ENCODE results near the gene GDPD3. TPM values are rescaled to one million over a fixed set of nuclear protein-coding genes. Genes with fewer than 3 reads are reported as not detected.

GDPD3 gene
- total RNA-seq, 6 experiments from 2014 or later = 0.19 to 2.3 (median 2.3) TPM; not detected in 1

GRCh38 chr16:30151091-30151490, 37.8 kb upstream of the GDPD3 start:
- ATAC-seq = no peak

DNA sequence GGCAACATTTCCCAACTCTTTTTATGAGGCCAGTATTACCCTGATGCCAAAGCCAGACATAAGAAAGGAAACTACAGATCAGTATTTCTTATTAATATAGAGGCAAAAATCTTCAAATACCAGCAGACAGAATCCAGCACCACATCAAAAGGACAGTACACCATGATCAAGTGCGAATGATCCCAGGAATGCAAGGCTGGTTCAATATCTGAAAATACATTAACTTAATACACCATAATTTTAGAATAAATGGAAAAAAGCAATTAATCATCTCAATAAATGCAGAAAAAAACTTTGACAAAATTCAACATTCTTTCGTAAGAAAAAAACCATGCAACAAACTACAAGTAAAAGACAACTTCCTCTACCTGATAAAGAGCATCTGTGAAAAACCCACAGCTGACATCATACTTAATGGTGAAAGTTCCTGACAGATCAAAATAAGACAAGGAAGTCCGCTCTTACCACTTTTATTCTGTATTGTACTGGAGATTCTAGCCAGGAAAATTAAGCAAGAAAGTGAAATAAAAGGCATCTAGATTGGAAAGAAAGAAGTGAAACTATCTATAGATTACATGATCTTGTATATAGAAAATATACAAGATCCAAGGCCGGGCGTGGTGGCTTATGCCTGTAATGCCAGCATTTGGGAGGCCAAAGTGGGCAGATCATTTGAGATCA, 36.1 kb upstream of the GDPD3 start:
- no peak overlapping the region for H3K4me3 ChIP-seq
- no peak for ATAC-seq
- DNase-seq = no peak
- H3K9me3 ChIP-seq = no peaks in the 10 kb centered on the region
- no peak overlapping the region for H3K27ac ChIP-seq
- H3K27me3 ChIP-seq = no peaks in the 10 kb centered on the region
- no peaks in the 10 kb centered on the region for H3K4me1 ChIP-seq
- intact Hi-C loops (cut with DNase I) = no loop called here
- H3K36me3 ChIP-seq = no peaks in the 10 kb centered on the region
- TF ChIP-seq POLR2A (IDR thresholded peaks at IDR 0.05) = no peak
- TF ChIP-seq CTCF (IDR thresholded peaks at IDR 0.05) = no peak
- WGBS (ENCODE audit: insufficient coverage, low coverage, low lambda C conversion rate, missing lambda C conversion rate) = 66% methylated on average over 5 of the region's 5 CpGs

More at GRCh38 chr16:30151091-30151490, 37.8 kb upstream of the GDPD3 start:
- Histone ChIP-seq H3K4me1 (no peaks in the 10 kb centered on the region), H3K4me3 (no peak overlapping the region), H3K27me3 (no peaks in the 10 kb centered on the region), H3K27ac (no peak overlapping the region), H3K36me3 (no peaks in the 10 kb centered on the region), H3K9me3 (no peaks in the 10 kb centered on the region)
- 53% methylated on average over 3 of the region's 7 CpGs for WGBS (ENCODE audit: insufficient coverage, low coverage, low lambda C conversion rate, missing lambda C conversion rate)
- TF ChIP-seq POLR2A (IDR thresholded peaks at IDR 0.05) (no peak), CTCF (IDR thresholded peaks at IDR 0.05) (no peak)
- no peak for DNase-seq
- intact Hi-C loops (cut with DNase I) = no loop called here

DNA sequence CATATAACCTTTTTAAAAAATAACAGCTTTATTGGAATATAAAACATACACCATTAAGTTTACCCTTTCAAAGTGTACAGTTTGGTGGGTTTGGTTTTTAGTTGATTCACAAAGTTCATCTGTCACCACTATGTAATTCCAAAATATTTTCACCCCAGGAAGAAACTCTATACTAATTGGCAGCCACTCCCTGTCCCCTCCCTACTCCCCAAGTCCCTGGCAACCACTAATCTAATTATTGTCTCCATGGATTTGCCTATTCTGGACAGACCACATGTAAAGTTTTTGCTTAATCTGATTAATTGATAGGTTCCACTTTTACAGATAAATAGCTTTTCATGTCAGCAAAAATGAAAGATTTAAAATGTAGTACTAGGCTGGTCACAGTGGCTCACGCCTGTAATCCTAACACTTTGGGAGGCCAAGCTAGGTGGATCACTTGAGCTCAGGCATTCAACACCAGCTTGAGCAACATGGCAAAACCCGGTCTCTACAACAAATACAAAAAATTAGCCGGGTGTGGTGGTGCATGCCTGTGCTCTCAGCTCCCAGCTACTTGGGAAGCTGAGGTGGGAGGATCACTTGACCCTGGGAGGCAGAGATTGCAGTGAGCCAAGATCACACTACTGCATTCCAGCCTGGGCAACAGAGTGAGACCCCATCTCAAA, 34.6 kb upstream of the GDPD3 start:
- H3K4me1 ChIP-seq = no peaks in the 10 kb centered on the region

GRCh38 chr16:30145657-30146056, 32.3 kb upstream of the GDPD3 start:
- no peak for DNase-seq
- intact Hi-C loops (cut with DNase I) = no loop called here
- WGBS (ENCODE audit: insufficient coverage, low coverage, low lambda C conversion rate, missing lambda C conversion rate) = 26% methylated on average over 1 of the region's 1 CpG
- H3K36me3 ChIP-seq = no peaks in the 10 kb centered on the region
- no peak for TF ChIP-seq POLR2A (IDR thresholded peaks at IDR 0.05)
- TF ChIP-seq CTCF (IDR thresholded peaks at IDR 0.05) = no peak
- no peaks in the 10 kb centered on the region for H3K9me3 ChIP-seq
- H3K27ac ChIP-seq = no peak overlapping the region
- H3K4me3 ChIP-seq = no peak overlapping the region
- no peak for ATAC-seq
- no peaks in the 10 kb centered on the region for H3K4me1 ChIP-seq
- H3K27me3 ChIP-seq = no peaks in the 10 kb centered on the region

More for the DNA sequence above, 34.6 kb upstream of the GDPD3 start:
- TF ChIP-seq POLR2A (IDR thresholded peaks at IDR 0.05) (no peak), CTCF (IDR thresholded peaks at IDR 0.05) (no peak)
- intact Hi-C loops (cut with DNase I) = no loop called here
- H3K36me3 ChIP-seq = no peaks in the 10 kb centered on the region
- H3K4me3 ChIP-seq = no peak overlapping the region
- H3K27me3 ChIP-seq = no peaks in the 10 kb centered on the region
- no peaks in the 10 kb centered on the region for H3K9me3 ChIP-seq
- DNase-seq (no peak), ATAC-seq (no peak)
- WGBS (ENCODE audit: insufficient coverage, low coverage, low lambda C conversion rate, missing lambda C conversion rate) = 89% methylated on average over 3 of the region's 3 CpGs
- H3K27ac ChIP-seq = no peak overlapping the region
